OCI-LY7 (cell line): ENCODE results near the gene ARPC4. TPM values are rescaled to one million over a fixed set of nuclear protein-coding genes. Genes with fewer than 3 reads are reported as not detected.

Source experiments
- BruUV-seq: library from RNA; stranded (reverse); fragments of 400-500 nt; replicated peaks from 2 replicates; lab custom pipeline; 2021; lab: Mats Ljungman, UMichigan
- CTCF ChIA-PET: fragments of 300-600 bp; sonication (Branson Sonifier 250); formaldehyde crosslinking; loops from one replicate; lab custom pipeline; 2022; ENCODE audit warnings: antibody characterized with exemption; ENCODE audit not compliant: unreplicated experiment; lab: Charles Lee
- POLR2A ChIA-PET: fragments of 300-600 bp; sonication (Branson Sonifier 250); formaldehyde crosslinking; loops from one replicate; lab custom pipeline; 2022; ENCODE audit warnings: antibody characterized with exemption; lab: Charles Lee
- DNase-seq: peaks from one replicate; pipeline ENCODE4 v3.0.0-alpha.2; 2015; ENCODE audit warnings: low spot score
- H2AFZ ChIP-seq: fragments of 200-600 bp; sonication (generic), shearing (Covaris generic); 2 replicates; pipeline ENCODE4 v1.6.1; 2014; ENCODE audit warnings: mild to moderate bottlenecking, antibody characterized with exemption, low read length, moderate library complexity
- H3K27ac ChIP-seq: fragments of 200-600 bp; sonication (generic); 2 replicates; pipeline ENCODE4 v1.5.1; 2014; ENCODE audit warnings: mixed run types, low read depth, mild to moderate bottlenecking, moderate library complexity, low read length, inconsistent platforms; ENCODE audit not compliant: poor library complexity, severe bottlenecking
- H3K36me3 ChIP-seq: fragments of 200-600 bp; sonication (generic); 2 replicates; pipeline ENCODE4 v1.6.1; 2014; ENCODE audit warnings: mild to moderate bottlenecking, antibody characterized with exemption, low read length, moderate library complexity, mixed read lengths; ENCODE audit not compliant: insufficient read depth
- H3K4me1 ChIP-seq: fragments of 200-600 bp; sonication (generic); 2 replicates; pipeline ENCODE4 v1.5.1; 2014; ENCODE audit warnings: mild to moderate bottlenecking, low read length; ENCODE audit not compliant: insufficient read depth, poor library complexity, severe bottlenecking
- H3K4me2 ChIP-seq: fragments of 200-600 bp; sonication (generic); 2 replicates; pipeline ENCODE4 v1.6.1; 2014; ENCODE audit warnings: mild to moderate bottlenecking, low read length
- H3K4me3 ChIP-seq: fragments of 200-600 bp; sonication (generic); 2 replicates; pipeline ENCODE4 v1.5.1; 2014; ENCODE audit warnings: mild to moderate bottlenecking, low read depth, low read length; ENCODE audit not compliant: poor library complexity, severe bottlenecking
- H3K79me2 ChIP-seq: fragments of 200-600 bp; sonication (generic); 2 replicates; pipeline ENCODE4 v1.6.1; 2016; ENCODE audit warnings: low read depth, mild to moderate bottlenecking, low read length, moderate library complexity, mixed read lengths; ENCODE audit not compliant: insufficient read depth
- H3K9me2 ChIP-seq: fragments of 200-600 bp; sonication (generic); 2 replicates; pipeline ENCODE4 v1.6.1; 2016; ENCODE audit warnings: mild to moderate bottlenecking, low read length, mixed read lengths; ENCODE audit not compliant: insufficient read depth
- H3K9me3 ChIP-seq: fragments of 200-600 bp; sonication (generic); 2 replicates; pipeline ENCODE4 v1.6.1; 2014; ENCODE audit warnings: mild to moderate bottlenecking, mixed run types, low read length, mixed read lengths
- H4K20me1 ChIP-seq: fragments of 200-600 bp; sonication (generic); 2 replicates; pipeline ENCODE4 v1.6.1; 2014; ENCODE audit warnings: mild to moderate bottlenecking, antibody characterized with exemption, low read length, moderate library complexity, mixed read lengths; ENCODE audit not compliant: insufficient read depth
- CTCF ChIP-seq: fragments of 200-600 bp; sonication (generic); conservative IDR thresholded peaks from 2 replicates; pipeline ENCODE4 v1.5.1; 2014; ENCODE audit warnings: mild to moderate bottlenecking, antibody characterized with exemption, low read length, moderate library complexity, mixed read lengths
- EZH2phosphoT487 ChIP-seq: fragments of 200-600 bp; sonication (generic); IDR thresholded peaks from 2 replicates; pipeline ENCODE4 v1.6.1; 2018; ENCODE audit warnings: low read depth, borderline replicate concordance, mild to moderate bottlenecking, mixed run types, antibody characterized with exemption, low read length, moderate library complexity, mixed read lengths
- intact Hi-C: fragments of 100-400 bp; cut with micrococcal nuclease; formaldehyde crosslinking; loops from one replicate; pipeline ENCODE4 v1.10.0; 2022; ENCODE audit not compliant: unreplicated experiment
- total RNA-seq, 2 experiments: library from RNA; depleted of rRNA in 1 of 2; stranded (reverse); fragments of >200 nt in 1 of 2; shearing (Covaris generic) in 1 of 2; gene quantifications; 2 replicates each; pipeline ENCODE4 v1.2.3, GENCODE V29; 2014 to 2022

ARPC4 gene
- total RNA-seq, 2 experiments from 2014 or later: 99.5 to 118 TPM

- Histone ChIP-seq H3K9me2 (no peaks in the 10 kb centered on the region), H3K9me3 (no peaks in the 10 kb centered on the region), H4K20me1 (peaks cover 4% of the 10 kb centered on the region; the same call in 1 of the 2 replicates), H2AFZ (no peak overlapping the region), H3K27ac (no peak overlapping the region), H3K79me2 (no peaks in the 10 kb centered on the region), H3K4me2 (no peak overlapping the region), H3K4me3 (no peak overlapping the region), H3K36me3 (peaks cover 100% of the 10 kb centered on the region), H3K4me1 (peaks cover 3% of the 10 kb centered on the region)
- ChIA-PET CTCF (no interaction called here), POLR2A (no interaction called here)
- TF ChIP-seq EZH2phosphoT487 (no peak), CTCF (no peak)
- DNase-seq: no peak
- BruUV-seq: no TSS peak
- intact Hi-C loops: no loop called here
Observed at GRCh38 chr3:9744162-9744561, 48.7 kb upstream of the ARPC4 start.

GRCh38 chr3:9745521-9745920 is 47.4 kb upstream of the ARPC4 start:
- peaks cover 86% of the 10 kb centered on the region for H3K36me3 ChIP-seq

More at GRCh38 chr3:9745521-9745920, 47.4 kb upstream of the ARPC4 start:
- Histone ChIP-seq H4K20me1 (no peaks in the 10 kb centered on the region), H3K27ac (no peak overlapping the region), H3K4me2 (no peak overlapping the region), H3K79me2 (peaks cover 3% of the 10 kb centered on the region), H3K9me3 (no peaks in the 10 kb centered on the region), H3K9me2 (no peaks in the 10 kb centered on the region), H2AFZ (no peak overlapping the region), H3K4me3 (no peak overlapping the region), H3K4me1 (peaks cover 6% of the 10 kb centered on the region)
- intact Hi-C loops: no loop called here
- ChIA-PET POLR2A (interaction anchor here (0.6 to 0.9 kb wide), 2 partner anchors 13 to 14 kb away, joined by 4 read pairs; partner anchors contain the start of gene BRPF1), CTCF (interaction anchor here (1.1 kb wide), 1 partner anchor 13 kb away, joined by 4 read pairs; no protein-coding TSS in a partner anchor)
- TF ChIP-seq CTCF: no peak
- no peak for TF ChIP-seq EZH2phosphoT487
- no TSS peak for BruUV-seq
- DNase-seq: no peak
